Osteocyte (in vitro differentiated cells): ENCODE measurements around the gene RNF41. TPM values are rescaled to one million over a fixed set of nuclear protein-coding genes. Genes with fewer than 3 reads are reported as not detected.

Experiments
- DNase-seq: peaks from one replicate; pipeline ENCODE4 v3.0.0; 2021; ENCODE audit warnings: mixed read lengths; ENCODE audit not compliant: unreplicated experiment; ENCODE audit errors: extremely low spot score
- H3K27ac Mint-ChIP-seq: one replicate; pipeline ENCODE4 v1.8.0; 2021; ENCODE audit warnings: mild to moderate bottlenecking, mixed read lengths; ENCODE audit not compliant: unreplicated experiment
- H3K27me3 Mint-ChIP-seq: one replicate; pipeline ENCODE4 v1.8.0; 2021; ENCODE audit warnings: mixed read lengths; ENCODE audit not compliant: unreplicated experiment
- H3K36me3 Mint-ChIP-seq: one replicate; pipeline ENCODE4 v1.8.0; 2021; ENCODE audit warnings: mixed read lengths; ENCODE audit not compliant: unreplicated experiment
- H3K4me1 Mint-ChIP-seq: one replicate; pipeline ENCODE4 v1.8.0; 2021; ENCODE audit warnings: mixed read lengths; ENCODE audit not compliant: unreplicated experiment
- H3K4me3 Mint-ChIP-seq: one replicate; pipeline ENCODE4 v1.8.0; 2021; ENCODE audit warnings: mild to moderate bottlenecking, moderate library complexity, mixed read lengths; ENCODE audit not compliant: unreplicated experiment
- H3K9me3 Mint-ChIP-seq: one replicate; pipeline ENCODE4 v1.8.0; 2021; ENCODE audit warnings: mixed read lengths; ENCODE audit not compliant: unreplicated experiment
- CTCF ChIP-seq: fragments of 200-600 bp; sonication (generic); IDR thresholded peaks from 2 replicates; pipeline ENCODE4 v1.5.0; 2021; ENCODE audit warnings: antibody characterized with exemption, mild to moderate bottlenecking, moderate library complexity
- total RNA-seq: library from RNA; stranded (reverse); gene quantifications from 2 replicates; pipeline ENCODE4 v1.2.1, GENCODE V29; 2021

RNF41 gene
- total RNA-seq, 1 donor from 2014 or later, result 71.2 TPM

- TF ChIP-seq CTCF, result no peak
- H3K27me3 Mint-ChIP-seq, result no peaks in the 10 kb centered on the region
- H3K27ac Mint-ChIP-seq, result no peak overlapping the region
- peaks cover 35% of the 10 kb centered on the region for H3K36me3 Mint-ChIP-seq
- peaks cover 2% of the 10 kb centered on the region for H3K4me1 Mint-ChIP-seq
- no peak for DNase-seq
- H3K9me3 Mint-ChIP-seq, result no peaks in the 10 kb centered on the region
- no peak overlapping the region for H3K4me3 Mint-ChIP-seq
Observed at GRCh38 chr12:56242986-56243385, 21.3 kb upstream of the RNF41 start.

- Mint-ChIP-seq H3K4me3 (no peak overlapping the region), H3K9me3 (no peaks in the 10 kb centered on the region), H3K4me1 (peaks cover 2% of the 10 kb centered on the region), H3K27me3 (no peaks in the 10 kb centered on the region), H3K27ac (no peak overlapping the region), H3K36me3 (peaks cover 38% of the 10 kb centered on the region)
- no peak for DNase-seq
- no peak for TF ChIP-seq CTCF
Observed at GRCh38 chr12:56241424-56242303, 19.9 kb upstream of the RNF41 start.

GRCh38 chr12:56237552-56237951, 15.8 kb upstream of the RNF41 start:
- Mint-ChIP-seq H3K27me3 (no peaks in the 10 kb centered on the region), H3K4me1 (peaks cover 5% of the 10 kb centered on the region), H3K27ac (no peak overlapping the region), H3K36me3 (peaks cover 22% of the 10 kb centered on the region), H3K9me3 (no peaks in the 10 kb centered on the region), H3K4me3 (no peak overlapping the region)
- TF ChIP-seq CTCF, result no peak
- no peak for DNase-seq

- no peak for DNase-seq
- H3K4me1 Mint-ChIP-seq, result peaks cover 3% of the 10 kb centered on the region
- no peak for TF ChIP-seq CTCF
- peaks cover 17% of the 10 kb centered on the region for H3K36me3 Mint-ChIP-seq
- no peak overlapping the region for H3K27ac Mint-ChIP-seq
- no peak overlapping the region for H3K4me3 Mint-ChIP-seq
- no peaks in the 10 kb centered on the region for H3K27me3 Mint-ChIP-seq
- no peaks in the 10 kb centered on the region for H3K9me3 Mint-ChIP-seq
Observed at GRCh38 chr12:56236985-56237384, 15.3 kb upstream of the RNF41 start.

- Mint-ChIP-seq H3K9me3 (no peaks in the 10 kb centered on the region), H3K36me3 (peaks cover 12% of the 10 kb centered on the region)
- TF ChIP-seq CTCF, result no peak
Observed at GRCh38 chr12:56236091-56236490, 14.4 kb upstream of the RNF41 start.

More at GRCh38 chr12:56236091-56236490, 14.4 kb upstream of the RNF41 start:
- DNase-seq, result no peak
- H3K4me3 Mint-ChIP-seq, result no peak overlapping the region
- H3K27me3 Mint-ChIP-seq, result no peaks in the 10 kb centered on the region
- peaks cover 2% of the 10 kb centered on the region for H3K4me1 Mint-ChIP-seq
- H3K27ac Mint-ChIP-seq, result no peak overlapping the region
